HEK293 (cell line): Measurements from ENCODE around the gene MAGOHB.

ENCODE experiments used
- CTCF ChIA-PET: fragments of 350-600 bp; formaldehyde crosslinking; extraction: SDS; loops from one replicate; lab custom pipeline; 2021; ENCODE audit warnings: antibody characterized with exemption; lab: Yijun Ruan, JAX
- POLR2A ChIA-PET: fragments of 300-600 bp; formaldehyde crosslinking; extraction: SDS; loops from one replicate; lab custom pipeline; 2020; ENCODE audit warnings: antibody characterized with exemption, inconsistent platforms; lab: Yijun Ruan, JAX
- H3K27ac ChIP-seq: fragments of 200-500 bp; sonication (Bioruptor generic); 2 replicates; pipeline ENCODE4 v1.5.1; 2014; ENCODE audit warnings: low read depth, low read length, control low read depth, inconsistent platforms; ENCODE audit errors: extremely low read depth
- H3K36me3 ChIP-seq, 2 experiments: fragments of 200-500 bp in 1 of 2; sonication (Bioruptor generic) in 1 of 2; 1 replicate in 1 of 2; 2 replicates in 1 of 2; pipeline ENCODE4 v1.5.1; 2014 to 2017; ENCODE audit warnings: inconsistent platforms in 2 of 2, low read length in 2 of 2; ENCODE audit not compliant: control insufficient read depth in 2 of 2, insufficient read depth in 1 of 2
- H3K4me1 ChIP-seq: fragments of 200-500 bp; sonication (Bioruptor generic); 2 replicates; pipeline ENCODE4 v1.5.1; 2014; ENCODE audit warnings: mild to moderate bottlenecking, low read length, inconsistent platforms; ENCODE audit not compliant: control insufficient read depth, insufficient read depth
- H3K4me3 ChIP-seq: 2 replicates; pipeline ENCODE4 v1.5.1; 2011; ENCODE audit warnings: low read depth, mild to moderate bottlenecking, control low read depth, low read length, moderate library complexity
- H3K9me3 ChIP-seq: fragments of 200-500 bp; sonication (Bioruptor generic); 2 replicates; pipeline ENCODE4 v1.5.1; 2014; ENCODE audit warnings: low read depth, low read length, inconsistent platforms; ENCODE audit not compliant: control insufficient read depth, insufficient read depth
- EGR2 ChIP-seq: fragments of 450-650 bp; formaldehyde crosslinking; IDR thresholded peaks from 2 replicates; pipeline ENCODE4 v1.5.1; 2016; ENCODE audit warnings: low read depth, missing biosample characterization, missing genetic modification characterization
- KLF16 ChIP-seq: fragments of 450-650 bp; formaldehyde crosslinking; IDR thresholded peaks from 2 replicates; pipeline ENCODE4 v1.5.1; 2017; ENCODE audit warnings: missing biosample characterization, missing genetic modification characterization
- SALL2 ChIP-seq: fragments of 450-650 bp; formaldehyde crosslinking; IDR thresholded peaks from 2 replicates; pipeline ENCODE4 v1.5.0; 2017; ENCODE audit warnings: missing biosample characterization, mild to moderate bottlenecking, missing genetic modification characterization, borderline replicate concordance
- YY1 ChIP-seq: fragments of 450-650 bp; formaldehyde crosslinking; IDR thresholded peaks from 2 replicates; pipeline ENCODE4 v1.5.1; 2018; ENCODE audit warnings: missing biosample characterization, missing genetic modification characterization
- ZFP3 ChIP-seq: fragments of 450-650 bp; formaldehyde crosslinking; IDR thresholded peaks from 2 replicates; pipeline ENCODE4 v1.5.1; 2016; ENCODE audit warnings: low read depth, missing biosample characterization, missing genetic modification characterization
- ZNF16 ChIP-seq: fragments of 450-650 bp; formaldehyde crosslinking; IDR thresholded peaks from 2 replicates; pipeline ENCODE4 v1.5.1; 2016; ENCODE audit warnings: low read depth, missing biosample characterization, missing genetic modification characterization
- ZNF324 ChIP-seq: fragments of 450-650 bp; formaldehyde crosslinking; IDR thresholded peaks from 2 replicates; pipeline ENCODE4 v1.5.1; 2016; ENCODE audit warnings: missing biosample characterization, missing genetic modification characterization
- ZNF561 ChIP-seq: fragments of 450-650 bp; IDR thresholded peaks from 2 replicates; pipeline ENCODE4 v1.5.1; 2018; ENCODE audit warnings: missing biosample characterization, missing genetic modification characterization, borderline replicate concordance
- ZNF621 ChIP-seq: fragments of 450-650 bp; formaldehyde crosslinking; IDR thresholded peaks from 2 replicates; pipeline ENCODE4 v1.5.1; 2017; ENCODE audit warnings: missing biosample characterization, missing genetic modification characterization
- TF ChIP-seq, protein P1 (sequence below): fragments of 450-650 bp; formaldehyde crosslinking; IDR thresholded peaks from 2 replicates; pipeline ENCODE4 v1.5.1; 2016; ENCODE audit warnings: missing biosample characterization, missing genetic modification characterization
- TF ChIP-seq, protein P2 (sequence below): fragments of 450-650 bp; formaldehyde crosslinking; conservative IDR thresholded peaks from 2 replicates; pipeline ENCODE4 v1.5.1; 2016; ENCODE audit warnings: low read depth, missing biosample characterization, missing genetic modification characterization
- TF ChIP-seq, protein P3 (sequence below): fragments of 450-650 bp; formaldehyde crosslinking; IDR thresholded peaks from 2 replicates; pipeline ENCODE4 v1.5.1; 2016; ENCODE audit warnings: missing biosample characterization, missing genetic modification characterization
- TF ChIP-seq, protein P4 (sequence below): fragments of 450-650 bp; formaldehyde crosslinking; IDR thresholded peaks from 2 replicates; pipeline ENCODE4 v1.5.0; 2017; ENCODE audit warnings: missing biosample characterization, missing genetic modification characterization, borderline replicate concordance

The MAGOHB gene

DNA sequence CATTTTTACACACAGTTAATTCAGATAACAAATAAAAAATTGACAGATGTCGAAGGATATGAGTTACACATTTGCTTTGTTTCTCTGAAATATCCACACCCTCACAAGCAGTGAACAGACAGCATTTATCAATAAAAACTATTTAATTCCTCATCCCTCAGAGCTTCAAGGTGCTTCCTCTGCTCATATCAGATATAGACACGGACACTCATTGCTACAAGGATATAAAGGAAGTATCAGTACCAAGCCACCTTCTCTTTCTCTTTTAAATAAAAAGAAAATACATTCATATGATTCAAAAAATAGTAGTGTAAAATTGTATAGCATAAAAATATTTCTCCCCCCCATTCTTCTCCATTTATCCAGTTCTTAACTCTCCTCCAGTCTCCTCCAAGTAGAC, 21.9 kb upstream of the MAGOHB start:
- no peak for TF ChIP-seq ZNF621 (tag by site-specific recombination)
- TF ChIP-seq SALL2 = no peak
- no peak for TF ChIP-seq EGR2 (tag by site-specific recombination)
- TF ChIP-seq, protein P1, sequence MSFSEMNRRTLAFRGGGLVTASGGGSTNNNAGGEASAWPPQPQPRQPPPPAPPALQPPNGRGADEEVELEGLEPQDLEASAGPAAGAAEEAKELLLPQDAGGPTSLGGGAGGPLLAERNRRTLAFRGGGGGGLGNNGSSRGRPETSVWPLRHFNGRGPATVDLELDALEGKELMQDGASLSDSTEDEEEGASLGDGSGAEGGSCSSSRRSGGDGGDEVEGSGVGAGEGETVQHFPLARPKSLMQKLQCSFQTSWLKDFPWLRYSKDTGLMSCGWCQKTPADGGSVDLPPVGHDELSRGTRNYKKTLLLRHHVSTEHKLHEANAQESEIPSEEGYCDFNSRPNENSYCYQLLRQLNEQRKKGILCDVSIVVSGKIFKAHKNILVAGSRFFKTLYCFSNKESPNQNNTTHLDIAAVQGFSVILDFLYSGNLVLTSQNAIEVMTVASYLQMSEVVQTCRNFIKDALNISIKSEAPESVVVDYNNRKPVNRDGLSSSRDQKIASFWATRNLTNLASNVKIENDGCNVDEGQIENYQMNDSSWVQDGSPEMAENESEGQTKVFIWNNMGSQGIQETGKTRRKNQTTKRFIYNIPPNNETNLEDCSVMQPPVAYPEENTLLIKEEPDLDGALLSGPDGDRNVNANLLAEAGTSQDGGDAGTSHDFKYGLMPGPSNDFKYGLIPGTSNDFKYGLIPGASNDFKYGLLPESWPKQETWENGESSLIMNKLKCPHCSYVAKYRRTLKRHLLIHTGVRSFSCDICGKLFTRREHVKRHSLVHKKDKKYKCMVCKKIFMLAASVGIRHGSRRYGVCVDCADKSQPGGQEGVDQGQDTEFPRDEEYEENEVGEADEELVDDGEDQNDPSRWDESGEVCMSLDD = no peak
- no peak for TF ChIP-seq KLF16
- Histone ChIP-seq H3K9me3 (no peaks in the 10 kb centered on the region), H3K36me3 (no peaks in the 10 kb centered on the region), H3K27ac (no peak overlapping the region), H3K4me1 (no peaks in the 10 kb centered on the region), H3K4me3 (no peak overlapping the region)
- ChIA-PET CTCF (no interaction called here), POLR2A (no interaction called here)

DNA sequence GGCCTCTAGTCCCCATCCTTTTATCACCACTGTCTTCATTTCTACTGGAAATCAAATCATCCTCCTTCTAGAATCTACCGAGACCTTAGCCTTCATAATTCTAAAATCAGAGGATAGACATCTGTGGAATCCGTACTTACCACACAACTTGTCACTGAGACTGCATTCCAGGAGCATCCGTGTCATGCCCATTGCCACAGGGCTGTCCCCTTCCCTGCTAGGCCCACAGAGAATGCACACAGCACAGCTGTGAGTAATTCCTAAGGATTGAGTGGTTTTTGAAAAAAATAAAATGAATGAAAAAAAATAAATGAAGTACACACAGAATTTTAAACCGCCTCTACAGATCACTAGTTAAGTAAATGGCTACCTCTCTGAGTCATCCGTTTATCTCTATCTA, 21.0 kb upstream of the MAGOHB start:
- POLR2A ChIA-PET = no interaction called here

More for the DNA sequence above, 21.0 kb upstream of the MAGOHB start:
- CTCF ChIA-PET = no interaction called here
- no peak for TF ChIP-seq ZFP3 (tag by site-specific recombination)
- no peak for TF ChIP-seq YY1 (tag by site-specific recombination)
- no peak for TF ChIP-seq ZNF561
- no peak for TF ChIP-seq ZNF324 (tag by site-specific recombination)
- TF ChIP-seq, protein P2, sequence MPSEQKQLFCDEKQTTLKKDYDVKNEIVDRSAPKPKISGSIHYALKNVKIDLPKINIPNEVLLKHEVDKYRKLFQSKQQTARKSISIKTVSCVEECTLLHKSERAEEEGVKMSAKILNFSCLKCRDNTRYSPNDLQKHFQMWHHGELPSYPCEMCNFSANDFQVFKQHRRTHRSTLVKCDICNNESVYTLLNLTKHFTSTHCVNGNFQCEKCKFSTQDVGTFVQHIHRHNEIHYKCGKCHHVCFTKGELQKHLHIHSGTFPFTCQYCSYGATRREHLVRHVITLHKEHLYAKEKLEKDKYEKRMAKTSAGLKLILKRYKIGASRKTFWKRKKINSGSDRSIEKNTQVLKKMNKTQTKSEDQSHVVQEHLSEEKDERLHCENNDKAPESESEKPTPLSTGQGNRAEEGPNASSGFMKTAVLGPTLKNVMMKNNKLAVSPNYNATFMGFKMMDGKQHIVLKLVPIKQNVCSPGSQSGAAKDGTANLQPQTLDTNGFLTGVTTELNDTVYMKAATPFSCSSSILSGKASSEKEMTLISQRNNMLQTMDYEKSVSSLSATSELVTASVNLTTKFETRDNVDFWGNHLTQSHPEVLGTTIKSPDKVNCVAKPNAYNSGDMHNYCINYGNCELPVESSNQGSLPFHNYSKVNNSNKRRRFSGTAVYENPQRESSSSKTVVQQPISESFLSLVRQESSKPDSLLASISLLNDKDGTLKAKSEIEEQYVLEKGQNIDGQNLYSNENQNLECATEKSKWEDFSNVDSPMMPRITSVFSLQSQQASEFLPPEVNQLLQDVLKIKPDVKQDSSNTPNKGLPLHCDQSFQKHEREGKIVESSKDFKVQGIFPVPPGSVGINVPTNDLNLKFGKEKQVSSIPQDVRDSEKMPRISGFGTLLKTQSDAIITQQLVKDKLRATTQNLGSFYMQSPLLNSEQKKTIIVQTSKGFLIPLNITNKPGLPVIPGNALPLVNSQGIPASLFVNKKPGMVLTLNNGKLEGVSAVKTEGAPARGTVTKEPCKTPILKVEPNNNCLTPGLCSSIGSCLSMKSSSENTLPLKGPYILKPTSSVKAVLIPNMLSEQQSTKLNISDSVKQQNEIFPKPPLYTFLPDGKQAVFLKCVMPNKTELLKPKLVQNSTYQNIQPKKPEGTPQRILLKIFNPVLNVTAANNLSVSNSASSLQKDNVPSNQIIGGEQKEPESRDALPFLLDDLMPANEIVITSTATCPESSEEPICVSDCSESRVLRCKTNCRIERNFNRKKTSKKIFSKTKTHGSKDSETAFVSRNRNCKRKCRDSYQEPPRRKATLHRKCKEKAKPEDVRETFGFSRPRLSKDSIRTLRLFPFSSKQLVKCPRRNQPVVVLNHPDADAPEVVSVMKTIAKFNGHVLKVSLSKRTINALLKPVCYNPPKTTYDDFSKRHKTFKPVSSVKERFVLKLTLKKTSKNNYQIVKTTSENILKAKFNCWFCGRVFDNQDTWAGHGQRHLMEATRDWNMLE (tag by site-specific recombination) = no peak
- TF ChIP-seq, protein P3, sequence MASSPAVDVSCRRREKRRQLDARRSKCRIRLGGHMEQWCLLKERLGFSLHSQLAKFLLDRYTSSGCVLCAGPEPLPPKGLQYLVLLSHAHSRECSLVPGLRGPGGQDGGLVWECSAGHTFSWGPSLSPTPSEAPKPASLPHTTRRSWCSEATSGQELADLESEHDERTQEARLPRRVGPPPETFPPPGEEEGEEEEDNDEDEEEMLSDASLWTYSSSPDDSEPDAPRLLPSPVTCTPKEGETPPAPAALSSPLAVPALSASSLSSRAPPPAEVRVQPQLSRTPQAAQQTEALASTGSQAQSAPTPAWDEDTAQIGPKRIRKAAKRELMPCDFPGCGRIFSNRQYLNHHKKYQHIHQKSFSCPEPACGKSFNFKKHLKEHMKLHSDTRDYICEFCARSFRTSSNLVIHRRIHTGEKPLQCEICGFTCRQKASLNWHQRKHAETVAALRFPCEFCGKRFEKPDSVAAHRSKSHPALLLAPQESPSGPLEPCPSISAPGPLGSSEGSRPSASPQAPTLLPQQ (tag by site-specific recombination) = no peak
- no peak for TF ChIP-seq ZNF16 (tag by site-specific recombination)
- TF ChIP-seq, protein P4, sequence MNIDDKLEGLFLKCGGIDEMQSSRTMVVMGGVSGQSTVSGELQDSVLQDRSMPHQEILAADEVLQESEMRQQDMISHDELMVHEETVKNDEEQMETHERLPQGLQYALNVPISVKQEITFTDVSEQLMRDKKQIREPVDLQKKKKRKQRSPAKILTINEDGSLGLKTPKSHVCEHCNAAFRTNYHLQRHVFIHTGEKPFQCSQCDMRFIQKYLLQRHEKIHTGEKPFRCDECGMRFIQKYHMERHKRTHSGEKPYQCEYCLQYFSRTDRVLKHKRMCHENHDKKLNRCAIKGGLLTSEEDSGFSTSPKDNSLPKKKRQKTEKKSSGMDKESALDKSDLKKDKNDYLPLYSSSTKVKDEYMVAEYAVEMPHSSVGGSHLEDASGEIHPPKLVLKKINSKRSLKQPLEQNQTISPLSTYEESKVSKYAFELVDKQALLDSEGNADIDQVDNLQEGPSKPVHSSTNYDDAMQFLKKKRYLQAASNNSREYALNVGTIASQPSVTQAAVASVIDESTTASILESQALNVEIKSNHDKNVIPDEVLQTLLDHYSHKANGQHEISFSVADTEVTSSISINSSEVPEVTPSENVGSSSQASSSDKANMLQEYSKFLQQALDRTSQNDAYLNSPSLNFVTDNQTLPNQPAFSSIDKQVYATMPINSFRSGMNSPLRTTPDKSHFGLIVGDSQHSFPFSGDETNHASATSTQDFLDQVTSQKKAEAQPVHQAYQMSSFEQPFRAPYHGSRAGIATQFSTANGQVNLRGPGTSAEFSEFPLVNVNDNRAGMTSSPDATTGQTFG = no peak
- no peaks in the 10 kb centered on the region for H3K4me1 ChIP-seq
- no peak overlapping the region for H3K4me3 ChIP-seq
- H3K36me3 ChIP-seq = no peaks in the 10 kb centered on the region
- H3K27ac ChIP-seq = no peak overlapping the region
- no peaks in the 10 kb centered on the region for H3K9me3 ChIP-seq
